Epithelial cell of esophagus (primary cell): ENCODE results near the gene PPP2R2B.

ENCODE experiments used
- DNase-seq: peaks from one replicate; pipeline ENCODE4 v3.0.0; 2010; ENCODE audit warnings: low read depth
- H3K4me3 ChIP-seq: 2 replicates; pipeline ENCODE4 v1.5.1; 2011; ENCODE audit warnings: mild to moderate bottlenecking, low read length, control low read depth
- CTCF ChIP-seq: IDR thresholded peaks from 2 replicates; pipeline ENCODE4 v1.5.1; 2011; ENCODE audit warnings: low read depth, mild to moderate bottlenecking, low read length, control low read depth, inconsistent platforms; ENCODE audit not compliant: insufficient read depth; ENCODE audit errors: missing control alignments

The PPP2R2B gene

DNA sequence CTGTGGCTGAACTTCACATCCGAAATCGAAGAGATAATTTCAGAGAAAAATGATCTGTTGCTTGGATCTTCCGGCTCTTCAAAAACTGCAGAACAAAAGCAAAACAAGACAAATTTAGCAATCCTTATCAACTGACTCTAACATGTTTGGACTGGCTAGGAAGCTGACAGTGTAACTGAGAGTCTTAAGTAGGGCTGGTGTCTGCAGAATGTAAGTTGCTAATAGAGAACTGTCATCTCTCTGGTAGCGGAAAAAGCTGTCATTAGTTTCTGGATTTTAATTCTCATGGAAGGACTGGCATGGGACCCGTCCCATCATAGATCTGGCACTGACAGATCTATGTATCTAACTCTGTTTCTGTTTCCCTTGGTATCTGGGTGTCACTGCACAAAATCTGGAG is 278.2 kb downstream of the PPP2R2B start:
- DNase-seq, result no peak
- no peak for TF ChIP-seq CTCF
- H3K4me3 ChIP-seq, result no peak overlapping the region

- DNase-seq, result no peak
- TF ChIP-seq CTCF, result no peak
- H3K4me3 ChIP-seq, result no peak overlapping the region
Measured at GRCh38 chr5:146599261-146599660, 279.3 kb downstream of the PPP2R2B start.

DNA sequence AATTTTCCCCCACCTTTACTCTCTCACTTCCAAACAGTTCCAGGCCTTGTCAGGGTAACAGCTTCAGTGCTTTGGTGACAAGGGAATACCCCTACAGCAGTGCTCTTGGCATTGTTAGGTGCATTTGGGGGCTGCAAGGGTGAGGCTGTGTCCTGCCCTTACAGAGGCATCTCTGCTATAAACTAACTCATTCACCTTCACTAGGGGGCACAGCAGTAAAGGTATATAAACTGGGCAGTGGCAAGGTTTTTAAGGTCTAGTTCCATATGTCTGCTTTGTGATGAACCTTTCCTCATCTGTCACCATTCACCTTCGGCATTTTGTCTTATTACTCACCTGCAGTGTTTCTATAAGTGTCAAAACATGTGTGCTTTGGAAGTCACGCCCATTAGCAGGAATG is 283.5 kb downstream of the PPP2R2B start:
- peak; percentile 4 for DNase-seq
- H3K4me3 ChIP-seq, result no peak overlapping the region
- TF ChIP-seq CTCF, result no peak

GRCh38 chr5:146592352-146592751 is 286.2 kb downstream of the PPP2R2B start:
- no peak overlapping the region for H3K4me3 ChIP-seq
- DNase-seq, result no peak
- no peak for TF ChIP-seq CTCF

GRCh38 chr5:146589028-146589345 is 289.6 kb downstream of the PPP2R2B start:
- no peak for TF ChIP-seq CTCF
- H3K4me3 ChIP-seq, result no peak overlapping the region
- no peak for DNase-seq

DNA sequence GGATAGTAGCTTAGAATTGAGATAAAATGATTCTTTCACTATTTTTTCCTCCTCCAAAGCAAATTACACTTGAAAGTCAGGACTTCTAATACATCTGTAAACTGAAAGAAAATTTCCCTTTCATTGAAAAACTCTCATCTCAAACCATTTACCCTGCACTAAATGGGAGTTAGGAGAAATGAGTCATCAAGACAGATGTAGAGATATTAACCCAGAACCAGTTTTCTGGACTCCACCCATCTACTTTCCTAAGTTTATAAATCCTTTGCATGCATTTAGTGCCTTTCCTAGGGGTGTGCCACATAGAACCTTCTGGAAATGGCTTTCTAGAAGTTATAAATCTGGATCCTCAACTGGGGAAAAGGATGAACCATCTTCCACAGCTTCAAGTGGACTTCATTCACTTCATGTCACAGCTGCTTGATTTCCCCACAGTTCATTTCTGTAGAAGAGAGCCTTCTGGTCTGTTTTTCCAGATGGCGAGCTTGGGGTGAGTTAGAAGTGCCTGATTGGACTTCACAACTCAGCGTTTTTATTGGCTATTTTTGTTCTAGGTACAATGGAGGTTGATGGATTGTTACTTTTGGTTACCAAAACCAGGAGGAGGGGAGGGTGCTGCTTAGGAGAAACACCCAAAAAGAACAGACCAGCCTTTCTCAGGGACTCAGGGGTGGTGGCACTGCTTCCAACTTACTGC is 290.1 kb downstream of the PPP2R2B start:
- no peak for TF ChIP-seq CTCF
- peak; percentile 24 for DNase-seq
- H3K4me3 ChIP-seq, result no peak overlapping the region

- TF ChIP-seq CTCF, result no peak
- no peak for DNase-seq
- no peak overlapping the region for H3K4me3 ChIP-seq
Measured at GRCh38 chr5:146586752-146587151, 291.8 kb downstream of the PPP2R2B start.
